Transverse colon (tissue), 4 donors: ENCODE data around the gene LRFN2. TPM values are rescaled to one million over a fixed set of nuclear protein-coding genes. Genes with fewer than 3 reads are reported as not detected.

Source experiments
- DNase-seq: peaks from one replicate; pipeline ENCODE4 v3.0.0-alpha.2; 2019
- H3K27ac ChIP-seq, 4 donors: fragments of 200-600 bp; sonication (generic); 2 replicates each; pipeline ENCODE4 v1.5.1; 2016 to 2018; ENCODE audit warnings: inconsistent platforms in 4 of 4
- H3K27me3 ChIP-seq: fragments of 200-600 bp; sonication (generic); 2 replicates; pipeline ENCODE4 v1.5.1; 2017; ENCODE audit warnings: inconsistent platforms
- H3K36me3 ChIP-seq, 4 donors: fragments of 200-600 bp; sonication (generic); 2 replicates each; pipeline ENCODE4 v1.5.1; 2017 to 2019; ENCODE audit warnings: inconsistent platforms in 4 of 4
- H3K4me1 ChIP-seq, 4 donors: fragments of 200-600 bp; sonication (generic); 2 replicates each; pipeline ENCODE4 v1.5.1; 2017 to 2020; ENCODE audit warnings: inconsistent platforms in 4 of 4
- H3K4me3 ChIP-seq, 4 donors: fragments of 200-600 bp; sonication (generic); 1 replicate in 1 of 4; 2 replicates in 3 of 4; pipeline versions ENCODE4 v1.5.1 to v1.6.1; 2017 to 2019; ENCODE audit warnings: inconsistent platforms in 4 of 4
- H3K9me3 ChIP-seq, 2 donors: fragments of 200-600 bp; sonication (generic); 2 replicates each; pipeline ENCODE4 v1.5.1; 2017 to 2019; ENCODE audit warnings: inconsistent platforms in 2 of 2
- EP300 ChIP-seq: sonication (generic); formaldehyde crosslinking; IDR thresholded peaks from one replicate; pipeline ENCODE4 v1.6.1; 2017; ENCODE audit warnings: antibody characterized with exemption, low read depth
- POLR2A ChIP-seq: fragments of 450-650 bp; IDR thresholded peaks from one replicate; pipeline ENCODE4 v1.6.1; 2016; ENCODE audit warnings: antibody characterized with exemption, mild to moderate bottlenecking, moderate library complexity
- POLR2AphosphoS5 ChIP-seq, 3 donors: sonication (generic); formaldehyde crosslinking; IDR thresholded peaks; one replicate each; pipeline ENCODE4 v1.6.1; 2016; ENCODE audit warnings: antibody characterized with exemption in 3 of 3
- WGBS, 2 donors: methylation state at CpG; one replicate each; pipeline ENCODE4 v1.1.5; 2018; ENCODE audit warnings: low coverage in 1 of 2; 5-methylcytosine and 5-hydroxymethylcytosine counted together
- in situ Hi-C, 4 donors: fragments of 200-750 bp; cut with MboI; loops; one replicate each; pipeline versions ENCODE4 v1.15.0 to v1.15.1; 2017; ENCODE audit warnings: low sequenced_read_pairs in 3 of 4, low pct_ligation_motif_present in 1 of 4, low pct_unique_long_range_greater_than_20kb in 1 of 4
- intact Hi-C: fragments of 100-400 bp; cut with DNase I; formaldehyde crosslinking; loops from one replicate; pipeline ENCODE4 v1.15.1; 2023; ENCODE audit warnings: low total_unique reads
- total RNA-seq, 4 donors: library from RNA; depleted of rRNA; stranded (reverse); fragments of >200 nt; gene quantifications; one replicate each; pipeline ENCODE4 v1.1.0, GENCODE V29; 2016
- TF ChIP-seq, protein P1 (sequence below), 5 experiments: fragments of 200-600 bp in 3 of 5; fragments of 450-650 bp in 2 of 5; sonication (generic) in 3 of 5; IDR thresholded peaks; 1 replicate in 2 of 5; 2 replicates in 3 of 5; pipeline ENCODE4 v1.5.1; 2016 to 2017; ENCODE audit warnings: antibody characterized with exemption in 5 of 5, inconsistent platforms in 3 of 5, mild to moderate bottlenecking in 2 of 5, moderate library complexity in 1 of 5

LRFN2 gene
- total RNA-seq, 4 donors from 2014 or later: 0.40 to 0.41 TPM; not detected in 2

DNA sequence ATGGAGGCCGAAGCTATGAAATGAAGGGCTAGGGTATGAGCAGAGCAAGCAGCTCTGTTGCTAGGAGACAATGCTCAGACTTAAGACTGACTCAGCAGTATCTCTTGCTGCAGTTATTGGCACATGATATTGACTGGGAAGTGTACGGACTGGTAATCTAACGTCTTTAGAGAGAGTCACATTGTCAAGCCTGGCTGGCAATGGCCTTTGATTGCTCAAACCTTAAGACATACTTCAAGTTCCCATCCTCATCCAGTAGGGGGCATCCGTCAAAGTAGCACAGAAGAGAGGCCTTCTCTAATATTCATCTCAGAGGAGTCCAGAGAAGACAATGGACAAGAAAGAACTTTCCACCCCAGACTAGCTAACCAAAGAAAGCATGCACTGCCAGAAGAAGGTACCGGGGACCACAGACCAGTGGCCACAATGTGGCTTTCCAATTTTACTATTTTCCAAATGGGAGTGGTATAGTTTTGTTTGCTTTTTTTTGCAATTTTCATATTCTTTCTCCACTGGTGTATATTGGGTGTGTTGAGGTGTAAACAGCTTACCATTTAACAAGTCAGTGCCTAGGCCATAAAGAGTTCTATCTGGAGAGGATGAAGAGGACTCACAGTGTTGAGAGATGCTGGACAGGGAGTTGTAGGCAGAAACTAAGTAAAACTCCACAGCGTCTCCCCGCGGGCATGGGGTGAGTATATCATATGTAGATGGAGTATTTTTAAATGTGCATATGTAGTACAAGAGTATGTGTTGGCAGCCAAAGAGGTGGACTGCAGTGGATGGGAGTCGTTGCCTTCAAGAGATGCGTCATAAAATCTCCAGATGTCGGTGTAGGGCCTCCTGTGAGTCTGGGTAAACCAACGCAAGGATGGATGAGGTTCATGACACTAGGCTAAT, 36.7 kb downstream of the LRFN2 start:
- H3K9me3 ChIP-seq: no peaks in the 10 kb centered on the region
- TF ChIP-seq, protein P1, sequence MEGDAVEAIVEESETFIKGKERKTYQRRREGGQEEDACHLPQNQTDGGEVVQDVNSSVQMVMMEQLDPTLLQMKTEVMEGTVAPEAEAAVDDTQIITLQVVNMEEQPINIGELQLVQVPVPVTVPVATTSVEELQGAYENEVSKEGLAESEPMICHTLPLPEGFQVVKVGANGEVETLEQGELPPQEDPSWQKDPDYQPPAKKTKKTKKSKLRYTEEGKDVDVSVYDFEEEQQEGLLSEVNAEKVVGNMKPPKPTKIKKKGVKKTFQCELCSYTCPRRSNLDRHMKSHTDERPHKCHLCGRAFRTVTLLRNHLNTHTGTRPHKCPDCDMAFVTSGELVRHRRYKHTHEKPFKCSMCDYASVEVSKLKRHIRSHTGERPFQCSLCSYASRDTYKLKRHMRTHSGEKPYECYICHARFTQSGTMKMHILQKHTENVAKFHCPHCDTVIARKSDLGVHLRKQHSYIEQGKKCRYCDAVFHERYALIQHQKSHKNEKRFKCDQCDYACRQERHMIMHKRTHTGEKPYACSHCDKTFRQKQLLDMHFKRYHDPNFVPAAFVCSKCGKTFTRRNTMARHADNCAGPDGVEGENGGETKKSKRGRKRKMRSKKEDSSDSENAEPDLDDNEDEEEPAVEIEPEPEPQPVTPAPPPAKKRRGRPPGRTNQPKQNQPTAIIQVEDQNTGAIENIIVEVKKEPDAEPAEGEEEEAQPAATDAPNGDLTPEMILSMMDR (IDR thresholded peaks at IDR 0.05): peak; percentile 39 to 55 (median 51)
- no peak for TF ChIP-seq EP300
- DNase-seq: peak; percentile 24
- no peaks in the 10 kb centered on the region for H3K36me3 ChIP-seq
- no peaks in the 10 kb centered on the region for H3K4me1 ChIP-seq
- no peak overlapping the region for H3K27ac ChIP-seq
- intact Hi-C loops (no loop called here), in situ Hi-C loops (no loop called here)
- 79 to 91% methylated on average over 9 to 12 of the region's 12 CpGs for WGBS, 2 donors
- H3K4me3 ChIP-seq: no peak overlapping the region
- H3K27me3 ChIP-seq: no peaks in the 10 kb centered on the region

DNA sequence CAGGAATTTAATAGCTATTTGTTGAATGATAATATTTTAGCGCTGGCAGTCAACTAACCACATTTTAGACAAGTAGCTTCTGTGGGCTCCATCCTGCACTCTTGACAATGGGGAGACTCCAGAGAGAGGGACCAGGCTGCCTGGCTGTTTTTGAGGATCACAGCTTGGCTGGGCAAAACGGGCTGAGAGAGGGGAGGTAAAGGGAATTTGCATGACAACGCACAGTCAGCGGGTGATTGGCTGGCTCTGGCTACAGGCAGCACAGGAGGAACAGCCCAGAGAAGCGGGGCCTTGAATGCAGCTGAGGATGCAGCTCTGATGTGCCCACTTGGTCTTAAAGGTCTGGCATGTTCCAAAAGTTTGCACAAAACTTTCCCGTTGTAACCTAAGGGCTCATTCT, 41.2 kb downstream of the LRFN2 start:
- Histone ChIP-seq H3K27me3 (no peaks in the 10 kb centered on the region), H3K9me3 (no peaks in the 10 kb centered on the region), H3K27ac (no peak overlapping the region), H3K4me3 (no peak overlapping the region), H3K4me1 (no peaks in the 10 kb centered on the region), H3K36me3 (no peaks in the 10 kb centered on the region)
- WGBS, 2 donors: 82 to 94% methylated on average over 2 to 6 of the region's 6 CpGs
- intact Hi-C loops: no loop called here
- DNase-seq: no peak
- in situ Hi-C loops: no loop called here
- TF ChIP-seq POLR2AphosphoS5 (IDR thresholded peaks at IDR 0.05): no peak
- TF ChIP-seq EP300: no peak
- TF ChIP-seq, protein P1 (IDR thresholded peaks at IDR 0.05): no peak
- no peak for TF ChIP-seq POLR2A

DNA sequence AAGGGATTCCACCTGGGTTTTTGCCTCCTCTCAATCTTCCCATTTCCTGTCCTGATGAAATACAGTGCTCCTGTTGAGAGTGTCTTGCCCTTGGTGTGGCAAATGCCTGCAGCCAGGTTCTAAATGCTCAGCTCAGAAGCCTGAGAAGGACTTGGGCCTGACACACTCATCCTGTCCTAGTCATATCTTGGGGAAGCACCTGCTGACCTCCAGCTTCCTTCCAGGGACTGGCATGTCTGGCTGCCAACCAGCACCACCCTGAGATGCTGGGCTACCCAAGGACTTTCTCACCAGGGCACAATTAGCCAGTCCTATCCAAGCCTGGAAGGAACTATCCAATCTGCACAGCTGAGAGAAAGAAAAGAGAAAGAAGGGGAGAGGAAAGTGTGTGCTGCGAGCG, 43.4 kb downstream of the LRFN2 start:
- TF ChIP-seq POLR2A: no peak
- H3K27ac ChIP-seq: no peak overlapping the region
- WGBS, 2 donors: 84% methylated on average over 2 of the region's 2 CpGs; no CpG with 5 or more reads in 1 of the 2 donors
- intact Hi-C loops: no loop called here
- no peak overlapping the region for H3K4me3 ChIP-seq
- no peaks in the 10 kb centered on the region for H3K9me3 ChIP-seq
- H3K27me3 ChIP-seq: no peaks in the 10 kb centered on the region
- no peaks in the 10 kb centered on the region for H3K4me1 ChIP-seq
- no peaks in the 10 kb centered on the region for H3K36me3 ChIP-seq
- in situ Hi-C loops: no loop called here
- no peak for DNase-seq

DNA sequence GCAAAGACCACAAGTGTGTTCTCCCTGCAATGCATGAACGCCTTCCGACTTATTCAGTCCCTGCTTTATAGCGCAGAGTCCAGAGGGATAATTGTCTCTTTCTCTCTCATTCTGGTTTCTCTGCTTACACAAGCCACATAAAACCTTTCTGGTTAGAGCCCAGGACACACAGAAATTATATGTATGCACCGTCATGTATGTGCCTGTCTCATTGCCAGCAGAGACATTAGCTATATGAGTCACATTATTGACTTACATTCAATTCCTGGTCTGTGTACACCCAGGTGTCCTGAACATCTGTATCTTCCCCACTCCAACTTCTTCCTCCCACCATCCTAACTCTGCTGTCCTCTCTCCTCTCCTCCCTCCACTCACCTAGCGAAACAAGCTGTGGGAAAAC, 44.0 kb downstream of the LRFN2 start:
- in situ Hi-C loops (no loop called here), intact Hi-C loops (no loop called here)
- Histone ChIP-seq H3K4me3 (no peak overlapping the region), H3K4me1 (no peaks in the 10 kb centered on the region), H3K9me3 (no peaks in the 10 kb centered on the region), H3K27me3 (no peaks in the 10 kb centered on the region), H3K36me3 (no peaks in the 10 kb centered on the region), H3K27ac (no peak overlapping the region)
- TF ChIP-seq POLR2AphosphoS5 (IDR thresholded peaks at IDR 0.05) (no peak), POLR2A (no peak), EP300 (no peak)
- TF ChIP-seq, protein P1 (IDR thresholded peaks at IDR 0.05): no peak
- WGBS, 2 donors: 61 to 67% methylated on average over 5 of the region's 5 CpGs
- DNase-seq: no peak
